ENCODE results near the gene CACNA1B.

CACNA1B gene

DNA sequence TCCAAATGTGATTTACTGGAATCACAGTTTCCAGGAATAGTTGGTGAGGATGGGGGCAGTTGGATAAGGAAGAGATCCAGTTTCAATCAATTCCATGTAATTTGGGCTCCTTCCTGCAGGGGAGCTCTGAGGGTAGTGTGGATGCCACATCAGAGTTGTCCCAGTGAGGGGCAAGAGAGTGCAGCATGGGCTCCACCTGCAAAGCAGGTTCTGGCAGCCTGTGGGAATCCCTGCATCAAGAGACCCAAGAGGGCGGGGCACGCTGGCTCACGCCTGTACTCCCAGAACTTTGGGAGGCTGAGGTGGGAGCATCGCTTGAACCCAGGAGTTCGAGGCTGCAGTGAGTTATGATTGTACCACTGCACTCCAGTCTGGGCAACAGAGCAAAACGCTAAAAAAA, 188.5 kb downstream of the CACNA1B start:
- H3K4me2 ChIP-seq (ENCODE audit: low read length, poor library complexity, severe bottlenecking), result no peak overlapping the region
- H3K18ac ChIP-seq (ENCODE audit: low read depth in 1 of 2, low read length in 2 of 2), result no peak overlapping the region
- H3K27ac ChIP-seq (ENCODE audit: low read length, poor library complexity, severe bottlenecking), result no peak overlapping the region
- H2BK5ac ChIP-seq (ENCODE audit: low read depth, low read length, poor library complexity, severe bottlenecking), result no peak overlapping the region
- H3K14ac ChIP-seq (ENCODE audit: low read length in 2 of 2), result no peak overlapping the region
- no peak overlapping the region for H2BK120ac ChIP-seq (ENCODE audit: low read depth, low read length)
- no peak overlapping the region for H2AK5ac ChIP-seq (ENCODE audit: low read length, severe bottlenecking)
- no peak overlapping the region for H2BK12ac ChIP-seq (ENCODE audit: low read length in 2 of 2)
- H4K91ac ChIP-seq (ENCODE audit: low read length), result no peak overlapping the region
- 82% methylated on average over 6 of the region's 6 CpGs for WGBS
- no peaks in the 10 kb centered on the region for H3K4me1 ChIP-seq (ENCODE audit: control insufficient read depth, insufficient read depth, low read depth, low read length)
- H3K36me3 ChIP-seq (ENCODE audit: control insufficient read depth in 1 of 2, insufficient read depth in 2 of 2, low read depth in 1 of 2, low read length in 2 of 2), result no peaks in the 10 kb centered on the region
- H3K4me3 ChIP-seq (ENCODE audit: insufficient read depth in 1 of 2, low read depth in 1 of 2, low read length in 2 of 2), result no peak overlapping the region
- DNase-seq, result no peak
- H4K8ac ChIP-seq (ENCODE audit: low read length), result no peak overlapping the region
- H3K27me3 ChIP-seq (ENCODE audit: control insufficient read depth in 1 of 2, insufficient read depth in 1 of 2, low read length in 2 of 2), result peaks cover 0 to 11% of the 10 kb centered on the region in 2 experiments
- H3K4ac ChIP-seq (ENCODE audit: low read depth in 1 of 2, low read length in 2 of 2), result no peak overlapping the region
- no peak overlapping the region for H2AFZ ChIP-seq (ENCODE audit: low read depth, low read length)
- no peak overlapping the region for H2BK15ac ChIP-seq (ENCODE audit: low read depth, poor library complexity, severe bottlenecking)
- no peaks in the 10 kb centered on the region for H3K9me3 ChIP-seq (ENCODE audit: control insufficient read depth, low read length)
- no peak overlapping the region for H3K23ac ChIP-seq (ENCODE audit: low read length in 2 of 2)
- no peak overlapping the region for H3K9ac ChIP-seq (ENCODE audit: low read length)
- no peaks in the 10 kb centered on the region for H3K79me1 ChIP-seq (replicated peaks; ENCODE audit: low read length, poor library complexity, severe bottlenecking)

DNA sequence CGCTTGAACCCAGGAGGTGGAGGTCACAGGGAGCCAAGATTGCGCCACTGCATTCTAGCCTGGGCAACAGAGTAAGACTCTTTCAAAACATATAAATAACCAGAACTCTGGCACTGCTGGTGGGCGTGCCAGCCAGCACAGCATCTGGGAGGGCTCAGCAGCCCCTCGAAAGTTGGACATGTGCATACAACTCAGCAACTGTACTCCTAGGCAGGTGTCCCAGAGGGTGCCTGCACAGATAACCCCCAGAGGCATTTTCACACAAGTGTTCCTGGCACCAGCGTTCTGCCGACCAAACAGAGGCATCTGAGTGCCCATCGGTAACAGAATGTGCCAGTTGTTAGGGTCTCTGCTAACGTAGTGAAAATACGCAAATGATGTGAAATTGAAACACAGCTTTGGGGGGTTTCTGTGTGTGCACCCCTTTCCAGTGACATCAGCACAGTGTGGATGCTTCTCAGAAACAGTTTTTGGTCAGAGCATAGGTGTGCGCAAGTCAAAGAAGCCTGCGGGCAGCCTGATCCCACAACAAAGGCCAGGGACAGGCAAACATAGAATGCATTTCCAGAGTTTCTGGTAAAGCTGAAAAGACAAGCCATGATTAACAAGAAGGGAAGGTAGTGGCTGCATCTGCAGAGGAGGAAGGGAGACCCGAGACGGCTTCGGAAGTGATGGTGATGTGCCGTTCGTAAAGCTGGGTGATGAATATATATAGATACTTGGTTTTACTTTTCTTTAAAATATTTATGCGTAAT, 190.2 kb downstream of the CACNA1B start:
- Histone ChIP-seq H3K4me2 (ENCODE audit: low read length, poor library complexity, severe bottlenecking) (no peak overlapping the region), H4K91ac (ENCODE audit: low read length) (no peak overlapping the region), H3K9ac (ENCODE audit: low read length) (no peak overlapping the region), H3K23ac (ENCODE audit: low read length in 2 of 2) (no peak overlapping the region), H3K4me3 (ENCODE audit: insufficient read depth in 1 of 2, low read depth in 1 of 2, low read length in 2 of 2) (no peak overlapping the region), H3K14ac (ENCODE audit: low read length in 2 of 2) (no peak overlapping the region), H3K18ac (ENCODE audit: low read depth in 1 of 2, low read length in 2 of 2) (no peak overlapping the region), H3K9me3 (ENCODE audit: control insufficient read depth, low read length) (no peaks in the 10 kb centered on the region), H2BK120ac (ENCODE audit: low read depth, low read length) (no peak overlapping the region), H2AK5ac (ENCODE audit: low read length, severe bottlenecking) (no peak overlapping the region), H3K4ac (ENCODE audit: low read depth in 1 of 2, low read length in 2 of 2) (no peak overlapping the region), H2BK5ac (ENCODE audit: low read depth, low read length, poor library complexity, severe bottlenecking) (no peak overlapping the region), H2BK12ac (ENCODE audit: low read length in 2 of 2) (no peak overlapping the region), H3K79me1 (replicated peaks; ENCODE audit: low read length, poor library complexity, severe bottlenecking) (no peaks in the 10 kb centered on the region), H3K27ac (ENCODE audit: low read length, poor library complexity, severe bottlenecking) (no peak overlapping the region), H3K4me1 (ENCODE audit: control insufficient read depth, insufficient read depth, low read depth, low read length) (peaks cover 2% of the 10 kb centered on the region), H3K36me3 (ENCODE audit: control insufficient read depth in 1 of 2, insufficient read depth in 2 of 2, low read depth in 1 of 2, low read length in 2 of 2) (no peaks in the 10 kb centered on the region), H3K27me3 (ENCODE audit: control insufficient read depth in 1 of 2, insufficient read depth in 1 of 2, low read length in 2 of 2) (peaks cover 0 to 19% of the 10 kb centered on the region in 2 experiments), H2AFZ (ENCODE audit: low read depth, low read length) (no peak overlapping the region), H4K8ac (ENCODE audit: low read length) (no peak overlapping the region), H2BK15ac (ENCODE audit: low read depth, poor library complexity, severe bottlenecking) (no peak overlapping the region)
- DNase-seq, result no peak
- WGBS, result 90% methylated on average over 14 of the region's 17 CpGs

DNA sequence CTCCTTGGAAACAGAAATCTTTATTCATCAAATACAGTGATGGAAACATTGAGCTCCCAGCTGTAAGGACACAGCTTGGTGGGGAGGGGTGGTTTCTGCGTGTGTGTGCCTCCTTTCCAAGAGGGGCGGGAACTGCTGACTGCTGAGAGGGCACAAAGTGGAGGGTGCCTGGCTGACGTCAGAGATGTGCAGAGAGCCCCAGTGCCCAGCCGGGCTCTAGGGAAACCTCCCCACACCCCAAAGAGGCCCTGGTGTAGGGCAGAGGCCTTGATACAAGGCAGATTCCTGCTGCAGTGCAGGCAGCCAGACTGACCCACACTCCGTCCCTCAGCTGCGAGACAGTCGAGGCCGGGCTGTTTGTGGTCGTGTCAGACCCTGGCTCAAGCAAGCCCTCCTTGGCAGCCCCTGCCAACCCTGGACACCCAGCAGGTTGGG, 191.0 kb downstream of the CACNA1B start:
- H3K18ac ChIP-seq (ENCODE audit: low read depth in 1 of 2, low read length in 2 of 2), result no peak overlapping the region
- H3K14ac ChIP-seq (ENCODE audit: low read length in 2 of 2), result no peak overlapping the region
- no peaks in the 10 kb centered on the region for H3K9me3 ChIP-seq (ENCODE audit: control insufficient read depth, low read length)
- H3K27me3 ChIP-seq (ENCODE audit: control insufficient read depth in 1 of 2, insufficient read depth in 1 of 2, low read length in 2 of 2), result peaks cover 0 to 20% of the 10 kb centered on the region in 2 experiments
- H2BK12ac ChIP-seq (ENCODE audit: low read length in 2 of 2), result no peak overlapping the region
- H2BK5ac ChIP-seq (ENCODE audit: low read depth, low read length, poor library complexity, severe bottlenecking), result no peak overlapping the region
- H3K9ac ChIP-seq (ENCODE audit: low read length), result no peak overlapping the region
- H4K8ac ChIP-seq (ENCODE audit: low read length), result no peak overlapping the region
- no peak overlapping the region for H2AK5ac ChIP-seq (ENCODE audit: low read length, severe bottlenecking)
- no peaks in the 10 kb centered on the region for H3K79me1 ChIP-seq (replicated peaks; ENCODE audit: low read length, poor library complexity, severe bottlenecking)
- no peak overlapping the region for H2BK120ac ChIP-seq (ENCODE audit: low read depth, low read length)
- WGBS, result 62% methylated on average over 9 of the region's 9 CpGs
- H3K4me3 ChIP-seq (ENCODE audit: insufficient read depth in 1 of 2, low read depth in 1 of 2, low read length in 2 of 2), result no peak overlapping the region
- no peak overlapping the region for H4K91ac ChIP-seq (ENCODE audit: low read length)
- H3K4me2 ChIP-seq (ENCODE audit: low read length, poor library complexity, severe bottlenecking), result no peak overlapping the region
- DNase-seq, result no peak
- H3K27ac ChIP-seq (ENCODE audit: low read length, poor library complexity, severe bottlenecking), result no peak overlapping the region
- no peak overlapping the region for H2BK15ac ChIP-seq (ENCODE audit: low read depth, poor library complexity, severe bottlenecking)
- H3K23ac ChIP-seq (ENCODE audit: low read length in 2 of 2), result no peak overlapping the region
- no peaks in the 10 kb centered on the region for H3K36me3 ChIP-seq (ENCODE audit: control insufficient read depth in 1 of 2, insufficient read depth in 2 of 2, low read depth in 1 of 2, low read length in 2 of 2)
- peaks cover 2% of the 10 kb centered on the region for H3K4me1 ChIP-seq (ENCODE audit: control insufficient read depth, insufficient read depth, low read depth, low read length)
- H3K4ac ChIP-seq (ENCODE audit: low read depth in 1 of 2, low read length in 2 of 2), result no peak overlapping the region
- H2AFZ ChIP-seq (ENCODE audit: low read depth, low read length), result no peak overlapping the region

DNA sequence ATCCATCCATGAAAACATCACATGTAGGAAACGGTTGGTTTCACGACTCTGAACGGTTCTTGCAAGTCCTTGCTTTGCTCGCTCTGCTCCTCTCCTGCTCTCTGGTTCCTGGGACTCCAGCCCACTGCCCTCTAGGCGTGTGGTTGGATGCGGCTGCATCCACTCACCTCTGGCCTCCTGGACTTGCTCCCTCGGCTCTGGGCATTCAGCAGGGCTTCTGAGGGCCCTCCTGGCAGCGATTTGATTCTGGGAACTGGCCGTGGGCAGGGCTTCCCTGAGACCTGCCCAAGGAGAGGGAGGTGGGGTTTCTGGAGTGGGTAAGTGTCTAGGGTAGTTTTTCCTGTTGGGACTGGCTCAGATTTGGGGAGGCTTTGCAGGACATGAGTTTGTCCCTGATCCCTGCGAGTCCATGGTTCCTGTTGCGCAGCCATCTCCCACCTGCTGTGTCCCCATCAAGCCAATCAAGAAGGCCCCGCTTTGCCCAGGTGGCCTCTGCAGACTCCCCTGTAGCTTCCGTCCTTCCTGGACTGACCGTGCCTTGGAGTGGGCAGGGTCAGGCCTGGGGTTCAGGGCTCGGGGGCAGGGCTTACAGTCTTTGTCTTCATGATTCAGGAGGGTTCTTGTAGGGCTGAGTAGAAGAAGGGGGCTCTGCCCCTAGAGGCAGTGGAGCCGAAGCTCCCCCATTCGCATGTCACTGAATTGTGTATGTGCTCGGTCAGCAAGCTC, 192.3 kb downstream of the CACNA1B start:
- Histone ChIP-seq H2BK5ac (ENCODE audit: low read depth, low read length, poor library complexity, severe bottlenecking) (no peak overlapping the region), H3K9me3 (ENCODE audit: control insufficient read depth, low read length) (no peaks in the 10 kb centered on the region), H2BK120ac (ENCODE audit: low read depth, low read length) (no peak overlapping the region), H3K27me3 (ENCODE audit: control insufficient read depth in 1 of 2, insufficient read depth in 1 of 2, low read length in 2 of 2) (peaks cover 0 to 20% of the 10 kb centered on the region in 2 experiments), H2AK5ac (ENCODE audit: low read length, severe bottlenecking) (no peak overlapping the region), H3K4me2 (ENCODE audit: low read length, poor library complexity, severe bottlenecking) (no peak overlapping the region), H3K27ac (ENCODE audit: low read length, poor library complexity, severe bottlenecking) (no peak overlapping the region), H3K36me3 (ENCODE audit: control insufficient read depth in 1 of 2, insufficient read depth in 2 of 2, low read depth in 1 of 2, low read length in 2 of 2) (no peaks in the 10 kb centered on the region), H3K18ac (ENCODE audit: low read depth in 1 of 2, low read length in 2 of 2) (no peak overlapping the region), H3K14ac (ENCODE audit: low read length in 2 of 2) (no peak overlapping the region), H3K23ac (ENCODE audit: low read length in 2 of 2) (no peak overlapping the region), H3K79me1 (replicated peaks; ENCODE audit: low read length, poor library complexity, severe bottlenecking) (no peaks in the 10 kb centered on the region), H2BK12ac (ENCODE audit: low read length in 2 of 2) (no peak overlapping the region), H4K8ac (ENCODE audit: low read length) (no peak overlapping the region), H3K9ac (ENCODE audit: low read length) (no peak overlapping the region), H2BK15ac (ENCODE audit: low read depth, poor library complexity, severe bottlenecking) (no peak overlapping the region), H3K4me1 (ENCODE audit: control insufficient read depth, insufficient read depth, low read depth, low read length) (peaks cover 2% of the 10 kb centered on the region), H4K91ac (ENCODE audit: low read length) (no peak overlapping the region), H2AFZ (ENCODE audit: low read depth, low read length) (no peak overlapping the region), H3K4me3 (ENCODE audit: insufficient read depth in 1 of 2, low read depth in 1 of 2, low read length in 2 of 2) (no peak overlapping the region), H3K4ac (ENCODE audit: low read depth in 1 of 2, low read length in 2 of 2) (no peak overlapping the region)
- 74% methylated on average over 18 of the region's 18 CpGs for WGBS
- no peak for DNase-seq
